Dermis blood vessel endothelial cell (primary cell): Measurements from ENCODE around the gene NCMAP. TPM values are rescaled to one million over a fixed set of nuclear protein-coding genes. Genes with fewer than 3 reads are reported as not detected.

Experiments
- DNase-seq: peaks from one replicate; pipeline ENCODE4 v3.0.0; 2010
- total RNA-seq: library from RNA; depleted of rRNA; stranded (reverse); fragments of >200 nt; gene quantifications from 2 replicates; pipeline ENCODE4 v1.2.3, GENCODE V29; 2014

NCMAP gene
- total RNA-seq, 1 donor from 2014 or later = not detected

GRCh38 chr1:24636661-24637357, 80.9 kb downstream of the NCMAP start:
- DNase-seq = no peak

DNA sequence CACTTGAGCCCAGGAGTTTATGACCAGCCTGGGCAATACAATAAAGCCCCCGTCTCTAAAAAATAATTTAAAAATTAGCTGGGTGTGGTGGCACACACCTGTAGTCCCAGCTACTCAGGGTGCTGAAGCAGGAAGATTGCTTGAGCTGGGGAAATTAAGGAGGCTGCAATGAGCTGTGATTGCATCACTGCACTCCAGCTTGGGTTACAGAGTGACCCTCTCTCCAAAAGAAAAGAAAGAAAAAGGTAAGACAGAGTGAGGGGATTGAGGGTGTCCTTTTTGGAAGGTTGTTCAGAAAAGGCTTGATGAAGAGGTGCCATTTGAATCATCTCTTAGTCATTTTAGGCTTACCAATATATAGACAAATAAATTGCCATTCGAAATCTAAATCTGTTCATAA, 83.2 kb downstream of the NCMAP start:
- no peak for DNase-seq

GRCh38 chr1:24639881-24640280, 84.0 kb downstream of the NCMAP start:
- DNase-seq = no peak

- DNase-seq = no peak
These were observed 84.4 kb downstream of the NCMAP start for GRCh38 chr1:24640288-24640687.

DNA sequence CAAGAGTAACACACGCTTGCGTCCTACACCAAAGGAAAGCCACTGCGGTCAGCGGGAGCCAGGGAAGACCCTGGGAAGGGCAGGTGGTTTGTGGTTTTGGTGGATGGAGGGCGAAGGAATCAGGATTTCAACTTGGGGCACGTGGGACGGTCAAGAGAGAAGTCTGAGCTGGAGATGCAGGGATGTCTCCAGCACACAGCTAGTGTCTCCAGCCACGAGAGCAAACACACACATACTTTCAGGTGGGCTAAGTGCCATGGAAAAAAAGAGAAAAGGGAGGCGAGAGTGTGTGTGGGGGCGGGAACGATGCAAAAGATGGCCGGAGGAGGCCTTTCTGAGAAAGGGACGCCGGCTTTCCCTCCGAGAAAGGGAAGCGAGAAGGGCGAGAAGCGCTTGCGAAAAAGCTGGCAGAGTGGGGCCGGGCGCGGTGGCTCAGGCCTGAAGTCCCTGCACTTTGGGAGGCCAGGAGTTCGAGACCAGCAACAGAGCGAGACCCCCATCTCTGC, 85.8 kb downstream of the NCMAP start:
- DNase-seq = peak; percentile 33

- DNase-seq = peak; percentile 100
These were observed 86.8 kb downstream of the NCMAP start, which contains the start of gene SRRM1 for GRCh38 chr1:24642481-24643362. Gene SRRM1, plus strand, starts transcription at chr1:24643302. Its CDS starts 25 bp downstream, at chr1:24643327.

DNA sequence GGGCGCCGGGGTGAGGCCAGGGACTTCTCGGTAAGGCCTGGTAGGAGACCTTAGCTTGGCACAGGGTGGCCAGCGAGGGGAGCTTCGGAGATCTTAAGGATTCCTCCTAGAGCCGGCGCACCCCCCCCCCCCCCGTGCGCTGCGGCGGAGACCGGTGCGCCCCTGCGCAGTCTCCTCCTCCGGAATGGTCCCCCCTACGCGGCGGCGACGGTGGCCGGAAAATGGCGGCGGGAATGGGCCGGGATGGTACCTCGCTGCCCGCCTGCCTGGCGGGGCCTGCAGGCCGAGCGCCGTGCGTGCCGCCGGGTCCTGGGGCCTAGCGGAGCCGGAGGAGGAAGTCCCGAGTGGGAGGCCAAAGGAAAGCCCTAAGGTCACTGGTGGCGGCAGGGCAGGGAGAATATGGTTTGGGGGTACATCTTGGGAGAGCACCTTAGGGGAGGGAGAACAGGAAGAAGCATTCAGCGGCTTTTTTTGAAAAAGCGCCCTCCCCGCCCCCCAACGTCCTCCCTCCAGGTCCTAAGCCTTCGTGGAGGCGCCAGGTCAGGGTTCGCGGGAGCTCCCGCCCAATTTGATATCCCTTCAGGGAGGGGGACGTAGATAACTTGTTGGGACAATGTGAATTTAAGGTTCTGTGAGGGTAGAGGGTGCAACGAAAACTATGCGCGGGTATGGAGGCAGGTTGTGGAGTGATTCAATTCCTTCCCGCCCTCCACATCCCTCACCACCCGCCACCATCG, 87.6 kb downstream of the NCMAP start:
- DNase-seq = peak; percentile 37

DNA sequence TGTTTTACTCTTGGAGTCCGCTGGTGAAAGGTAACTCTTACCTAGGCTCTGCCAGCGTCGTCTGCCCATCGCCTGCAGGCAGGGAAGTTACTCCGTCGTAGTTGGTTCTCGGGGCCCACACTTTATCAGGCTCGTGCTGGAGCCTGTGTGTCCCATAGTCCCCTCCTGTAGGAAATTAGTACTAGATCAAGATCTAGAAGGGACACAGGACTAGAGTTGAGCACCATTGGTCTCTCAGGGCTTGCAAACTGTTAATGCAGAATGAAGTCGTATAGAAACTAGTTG, 88.2 kb downstream of the NCMAP start:
- no peak for DNase-seq

GRCh38 chr1:24648919-24649318, 93.0 kb downstream of the NCMAP start:
- DNase-seq = no peak

DNA sequence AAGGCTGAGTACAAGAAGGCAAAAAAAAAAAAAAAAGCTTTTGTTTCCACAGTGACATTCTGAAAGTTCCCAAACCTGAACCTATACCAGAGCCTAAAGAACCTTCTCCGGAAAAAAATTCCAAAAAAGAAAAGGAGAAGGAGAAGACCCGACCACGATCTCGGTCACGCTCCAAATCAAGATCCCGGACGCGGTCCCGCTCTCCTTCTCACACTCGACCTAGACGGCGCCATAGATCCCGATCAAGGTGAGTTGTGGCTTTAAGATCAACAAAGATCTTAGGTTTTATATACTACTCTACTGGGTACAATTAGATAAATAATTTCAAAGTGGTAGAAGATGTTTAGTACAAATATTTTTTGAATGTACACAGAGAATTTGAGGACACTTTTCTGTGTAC, 96.5 kb downstream of the NCMAP start:
- DNase-seq = no peak

DNA sequence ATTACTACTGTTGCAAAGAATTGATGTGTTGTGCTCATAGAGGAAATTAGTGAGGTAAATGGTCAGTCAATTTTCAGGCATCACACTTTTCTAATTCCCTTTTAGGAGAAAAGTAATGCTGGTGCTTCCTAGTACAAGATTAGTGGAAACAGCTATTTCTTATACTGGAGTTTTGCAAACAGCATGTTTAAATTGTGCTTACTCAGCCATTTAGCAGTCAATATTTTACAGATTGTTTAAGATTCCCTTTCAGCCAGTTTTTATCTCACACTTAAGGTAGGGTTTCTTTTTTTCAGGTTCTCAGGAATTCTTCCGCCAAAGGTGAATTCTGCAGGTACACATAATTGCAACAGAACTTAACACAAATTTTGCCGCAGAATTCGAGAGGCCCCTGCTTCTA, 98.1 kb downstream of the NCMAP start:
- DNase-seq = no peak

DNA sequence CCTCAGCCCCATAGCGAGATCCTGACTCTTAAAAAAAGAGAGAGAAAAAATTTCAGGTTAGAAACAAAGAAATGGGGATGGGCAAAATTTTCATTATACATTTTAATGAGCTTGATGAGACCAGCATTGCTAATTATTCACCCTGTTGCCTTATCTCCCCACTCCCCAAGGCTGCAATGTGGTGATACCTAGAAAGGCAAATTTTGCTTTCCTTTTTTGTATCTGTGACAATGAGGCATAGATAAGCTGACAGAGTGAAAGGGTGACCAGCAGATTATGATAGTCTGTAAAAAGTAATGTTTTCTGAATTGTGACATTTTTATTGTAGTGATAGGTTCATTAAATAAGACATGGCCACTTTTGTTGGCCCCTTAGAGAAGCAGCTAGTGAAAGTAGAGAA, 100.2 kb downstream of the NCMAP start:
- DNase-seq = no peak

- DNase-seq = no peak
These were observed 101.9 kb downstream of the NCMAP start for GRCh38 chr1:24657781-24658180.

Other genes starting within 250 kb of the NCMAP start
- gene GRHL3, start 236.7 kb upstream of the NCMAP start, total RNA-seq = not detected in 2 replicates
- gene STPG1, start 142.3 kb upstream of the NCMAP start, total RNA-seq = 1.9 and 2.1 TPM in 2 replicates
- gene NIPAL3, start 140.3 kb upstream of the NCMAP start, total RNA-seq = 25.4 and 31.7 TPM in 2 replicates
- 2.6 and 4.2 TPM in 2 replicates for gene RCAN3, start 53.3 kb upstream of the NCMAP start, total RNA-seq
- 26.9 and 31.1 TPM in 2 replicates for gene SRRM1, start 87.2 kb downstream of the NCMAP start, total RNA-seq
- gene CLIC4, start 189.4 kb downstream of the NCMAP start, total RNA-seq = 262 and 338 TPM in 2 replicates